OCI-LY7 (cell line): Measurements from ENCODE around the gene ALPG. TPM values are rescaled to one million over a fixed set of nuclear protein-coding genes. Genes with fewer than 3 reads are reported as not detected.

Experiments
- BruUV-seq: library from RNA; stranded (reverse); fragments of 400-500 nt; replicated peaks from 2 replicates; lab custom pipeline; 2021; lab: Mats Ljungman, UMichigan
- CTCF ChIA-PET: fragments of 300-600 bp; sonication (Branson Sonifier 250); formaldehyde crosslinking; loops from one replicate; lab custom pipeline; 2022; ENCODE audit warnings: antibody characterized with exemption; ENCODE audit not compliant: unreplicated experiment; lab: Charles Lee
- POLR2A ChIA-PET: fragments of 300-600 bp; sonication (Branson Sonifier 250); formaldehyde crosslinking; loops from one replicate; lab custom pipeline; 2022; ENCODE audit warnings: antibody characterized with exemption; lab: Charles Lee
- DNase-seq: peaks from one replicate; pipeline ENCODE4 v3.0.0-alpha.2; 2015; ENCODE audit warnings: low spot score
- H2AFZ ChIP-seq: fragments of 200-600 bp; sonication (generic), shearing (Covaris generic); 2 replicates; pipeline ENCODE4 v1.6.1; 2014; ENCODE audit warnings: mild to moderate bottlenecking, antibody characterized with exemption, low read length, moderate library complexity
- H3K27ac ChIP-seq: fragments of 200-600 bp; sonication (generic); 2 replicates; pipeline ENCODE4 v1.5.1; 2014; ENCODE audit warnings: mixed run types, low read depth, mild to moderate bottlenecking, moderate library complexity, low read length, inconsistent platforms; ENCODE audit not compliant: poor library complexity, severe bottlenecking
- H3K36me3 ChIP-seq: fragments of 200-600 bp; sonication (generic); 2 replicates; pipeline ENCODE4 v1.6.1; 2014; ENCODE audit warnings: mild to moderate bottlenecking, antibody characterized with exemption, low read length, moderate library complexity, mixed read lengths; ENCODE audit not compliant: insufficient read depth
- H3K4me1 ChIP-seq: fragments of 200-600 bp; sonication (generic); 2 replicates; pipeline ENCODE4 v1.5.1; 2014; ENCODE audit warnings: mild to moderate bottlenecking, low read length; ENCODE audit not compliant: insufficient read depth, poor library complexity, severe bottlenecking
- H3K4me2 ChIP-seq: fragments of 200-600 bp; sonication (generic); 2 replicates; pipeline ENCODE4 v1.6.1; 2014; ENCODE audit warnings: mild to moderate bottlenecking, low read length
- H3K4me3 ChIP-seq: fragments of 200-600 bp; sonication (generic); 2 replicates; pipeline ENCODE4 v1.5.1; 2014; ENCODE audit warnings: mild to moderate bottlenecking, low read depth, low read length; ENCODE audit not compliant: poor library complexity, severe bottlenecking
- H3K79me2 ChIP-seq: fragments of 200-600 bp; sonication (generic); 2 replicates; pipeline ENCODE4 v1.6.1; 2016; ENCODE audit warnings: low read depth, mild to moderate bottlenecking, low read length, moderate library complexity, mixed read lengths; ENCODE audit not compliant: insufficient read depth
- H3K9me2 ChIP-seq: fragments of 200-600 bp; sonication (generic); 2 replicates; pipeline ENCODE4 v1.6.1; 2016; ENCODE audit warnings: mild to moderate bottlenecking, low read length, mixed read lengths; ENCODE audit not compliant: insufficient read depth
- H3K9me3 ChIP-seq: fragments of 200-600 bp; sonication (generic); 2 replicates; pipeline ENCODE4 v1.6.1; 2014; ENCODE audit warnings: mild to moderate bottlenecking, mixed run types, low read length, mixed read lengths
- H4K20me1 ChIP-seq: fragments of 200-600 bp; sonication (generic); 2 replicates; pipeline ENCODE4 v1.6.1; 2014; ENCODE audit warnings: mild to moderate bottlenecking, antibody characterized with exemption, low read length, moderate library complexity, mixed read lengths; ENCODE audit not compliant: insufficient read depth
- EZH2phosphoT487 ChIP-seq: fragments of 200-600 bp; sonication (generic); IDR thresholded peaks from 2 replicates; pipeline ENCODE4 v1.6.1; 2018; ENCODE audit warnings: low read depth, borderline replicate concordance, mild to moderate bottlenecking, mixed run types, antibody characterized with exemption, low read length, moderate library complexity, mixed read lengths
- intact Hi-C: fragments of 100-400 bp; cut with micrococcal nuclease; formaldehyde crosslinking; loops from one replicate; pipeline ENCODE4 v1.10.0; 2022; ENCODE audit not compliant: unreplicated experiment
- total RNA-seq, 2 experiments: library from RNA; depleted of rRNA in 1 of 2; stranded (reverse); fragments of >200 nt in 1 of 2; shearing (Covaris generic) in 1 of 2; gene quantifications; 2 replicates each; pipeline ENCODE4 v1.2.3, GENCODE V29; 2014 to 2022
- TF ChIP-seq, protein P1 (sequence below): fragments of 200-600 bp; sonication (generic); conservative IDR thresholded peaks from 2 replicates; pipeline ENCODE4 v1.5.1; 2014; ENCODE audit warnings: mild to moderate bottlenecking, antibody characterized with exemption, low read length, moderate library complexity, mixed read lengths

The ALPG gene
- total RNA-seq, 2 experiments from 2014 or later, result not detected

DNA sequence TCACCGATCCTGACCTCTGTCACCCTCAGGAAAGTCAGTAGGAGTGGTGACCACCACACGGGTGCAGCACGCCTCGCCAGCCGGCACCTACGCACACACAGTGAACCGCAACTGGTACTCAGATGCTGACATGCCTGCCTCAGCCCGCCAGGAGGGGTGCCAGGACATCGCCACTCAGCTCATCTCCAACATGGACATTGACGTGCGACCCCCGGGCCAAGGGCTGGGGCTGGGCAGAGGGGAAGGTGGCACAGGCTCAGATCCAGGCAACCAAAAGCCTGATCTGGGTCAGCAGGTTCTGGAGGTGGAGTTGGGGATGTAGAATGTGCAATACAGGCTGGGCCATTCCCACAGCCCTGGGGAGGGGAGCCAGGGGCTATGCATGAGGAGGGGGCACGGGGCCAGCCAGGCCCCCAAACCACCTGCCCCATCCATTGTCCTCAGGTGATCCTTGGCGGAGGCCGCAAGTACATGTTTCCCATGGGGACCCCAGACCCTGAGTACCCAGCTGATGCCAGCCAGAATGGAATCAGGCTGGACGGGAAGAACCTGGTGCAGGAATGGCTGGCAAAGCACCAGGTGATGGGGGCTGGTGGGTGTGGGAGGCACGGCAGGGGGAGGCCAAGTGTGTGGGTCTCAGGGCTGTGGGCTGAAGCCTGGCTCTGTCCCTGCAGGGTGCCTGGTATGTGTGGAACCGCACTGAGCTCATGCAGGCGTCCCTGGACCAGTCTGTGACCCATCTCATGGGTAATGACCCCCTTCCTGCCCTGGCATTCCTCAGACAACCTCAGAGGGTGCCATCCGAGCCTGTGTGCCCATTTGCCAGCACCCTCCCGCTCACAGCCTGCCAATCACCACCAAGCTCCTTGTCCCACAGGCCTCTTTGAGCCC is 50.7 kb downstream of the ALPG start:
- BruUV-seq, result no TSS peak
- TF ChIP-seq, protein P1, sequence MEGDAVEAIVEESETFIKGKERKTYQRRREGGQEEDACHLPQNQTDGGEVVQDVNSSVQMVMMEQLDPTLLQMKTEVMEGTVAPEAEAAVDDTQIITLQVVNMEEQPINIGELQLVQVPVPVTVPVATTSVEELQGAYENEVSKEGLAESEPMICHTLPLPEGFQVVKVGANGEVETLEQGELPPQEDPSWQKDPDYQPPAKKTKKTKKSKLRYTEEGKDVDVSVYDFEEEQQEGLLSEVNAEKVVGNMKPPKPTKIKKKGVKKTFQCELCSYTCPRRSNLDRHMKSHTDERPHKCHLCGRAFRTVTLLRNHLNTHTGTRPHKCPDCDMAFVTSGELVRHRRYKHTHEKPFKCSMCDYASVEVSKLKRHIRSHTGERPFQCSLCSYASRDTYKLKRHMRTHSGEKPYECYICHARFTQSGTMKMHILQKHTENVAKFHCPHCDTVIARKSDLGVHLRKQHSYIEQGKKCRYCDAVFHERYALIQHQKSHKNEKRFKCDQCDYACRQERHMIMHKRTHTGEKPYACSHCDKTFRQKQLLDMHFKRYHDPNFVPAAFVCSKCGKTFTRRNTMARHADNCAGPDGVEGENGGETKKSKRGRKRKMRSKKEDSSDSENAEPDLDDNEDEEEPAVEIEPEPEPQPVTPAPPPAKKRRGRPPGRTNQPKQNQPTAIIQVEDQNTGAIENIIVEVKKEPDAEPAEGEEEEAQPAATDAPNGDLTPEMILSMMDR, result no peak
- TF ChIP-seq EZH2phosphoT487, result no peak
- no peaks in the 10 kb centered on the region for H3K36me3 ChIP-seq
- H4K20me1 ChIP-seq, result no peaks in the 10 kb centered on the region
- H3K9me3 ChIP-seq, result no peaks in the 10 kb centered on the region
- no peaks in the 10 kb centered on the region for H3K9me2 ChIP-seq
- DNase-seq, result no peak
- H3K4me3 ChIP-seq, result no peak overlapping the region
- no peak overlapping the region for H3K27ac ChIP-seq
- CTCF ChIA-PET, result no interaction called here
- H2AFZ ChIP-seq, result no peak overlapping the region
- no peaks in the 10 kb centered on the region for H3K79me2 ChIP-seq
- no peak overlapping the region for H3K4me2 ChIP-seq
- no peaks in the 10 kb centered on the region for H3K4me1 ChIP-seq
- intact Hi-C loops, result no loop called here
- POLR2A ChIA-PET, result interaction anchor here (0.9 kb wide), 1 partner anchor 9 kb away, joined by 3 read pairs; no protein-coding TSS in a partner anchor

DNA sequence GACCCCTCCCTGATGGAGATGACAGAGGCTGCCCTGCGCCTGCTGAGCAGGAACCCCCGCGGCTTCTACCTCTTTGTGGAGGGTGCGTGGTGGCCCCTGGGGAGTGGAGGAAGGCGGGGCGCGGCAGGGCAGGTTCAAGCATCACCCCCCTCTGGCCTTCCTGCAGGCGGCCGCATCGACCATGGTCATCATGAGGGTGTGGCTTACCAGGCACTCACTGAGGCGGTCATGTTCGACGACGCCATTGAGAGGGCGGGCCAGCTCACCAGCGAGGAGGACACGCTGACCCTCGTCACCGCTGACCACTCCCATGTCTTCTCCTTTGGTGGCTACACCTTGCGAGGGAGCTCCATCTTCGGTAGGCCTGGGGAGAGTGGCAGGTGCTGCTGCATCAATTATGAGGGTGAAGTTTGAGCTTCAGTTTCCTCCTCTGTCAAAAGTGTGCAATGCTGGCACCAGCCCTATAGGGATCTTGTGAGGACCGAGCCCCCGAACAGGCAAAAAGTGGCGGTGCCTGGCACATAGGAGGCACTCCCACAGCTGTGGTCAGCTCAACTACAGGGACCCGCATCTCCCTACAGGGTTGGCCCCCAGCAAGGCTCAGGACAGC is 51.5 kb downstream of the ALPG start:
- H4K20me1 ChIP-seq, result no peaks in the 10 kb centered on the region
- H3K79me2 ChIP-seq, result no peaks in the 10 kb centered on the region
- no peak for TF ChIP-seq EZH2phosphoT487
- TF ChIP-seq, protein P1, result no peak
- ChIA-PET POLR2A (interaction anchor here (0.9 kb wide), 1 partner anchor 8 kb away, joined by 3 read pairs; no protein-coding TSS in a partner anchor), CTCF (no interaction called here)
- H3K36me3 ChIP-seq, result no peaks in the 10 kb centered on the region
- H3K9me2 ChIP-seq, result no peaks in the 10 kb centered on the region
- DNase-seq, result no peak
- no peaks in the 10 kb centered on the region for H3K4me1 ChIP-seq
- no peak overlapping the region for H3K27ac ChIP-seq
- no peak overlapping the region for H3K4me3 ChIP-seq
- no peaks in the 10 kb centered on the region for H3K9me3 ChIP-seq
- BruUV-seq, result no TSS peak
- no peak overlapping the region for H3K4me2 ChIP-seq
- intact Hi-C loops, result no loop called here
- no peak overlapping the region for H2AFZ ChIP-seq
